ENCODE measurements around the gene PHKG2. TPM values are rescaled to one million over a fixed set of nuclear protein-coding genes. Genes with fewer than 3 reads are reported as not detected.

Gene PHKG2
- total RNA-seq, 1 donor from 2014 or later: 3.7 TPM

GRCh38 chr16:30787613-30788378, 39.6 kb downstream of the PHKG2 start:
- H3K9ac ChIP-seq (ENCODE audit: low read depth in 1 of 3, low read length in 3 of 3): peak overlapping the region; percentile 90 to 96 (median 93)
- H3K9me3 ChIP-seq (ENCODE audit: control insufficient read depth in 3 of 3, low read length in 3 of 3): no peaks in the 10 kb centered on the region
- H3K36me3 ChIP-seq (ENCODE audit: control insufficient read depth in 3 of 3, insufficient read depth in 3 of 3, low read length in 3 of 3): peaks cover 5 to 15% (median 8%) of the 10 kb centered on the region in 3 donors
- peak overlapping the region; percentile 75 for H3K27ac ChIP-seq (ENCODE audit: low read depth, low read length)
- peak overlapping the region; percentile 89 to 95 (median 94) for H3K4me3 ChIP-seq (ENCODE audit: low read length in 3 of 3)
- peaks cover 21 to 27% (median 21%) of the 10 kb centered on the region in 3 donors for H3K4me1 ChIP-seq (ENCODE audit: control insufficient read depth in 3 of 3, insufficient read depth in 3 of 3, low read length in 3 of 3)
- H3K27me3 ChIP-seq (ENCODE audit: control insufficient read depth in 3 of 3, insufficient read depth in 3 of 3, low read length in 3 of 3): no peaks in the 10 kb centered on the region

- Histone ChIP-seq H3K27me3 (ENCODE audit: control insufficient read depth in 3 of 3, insufficient read depth in 3 of 3, low read length in 3 of 3) (no peaks in the 10 kb centered on the region), H3K9ac (ENCODE audit: low read depth in 1 of 3, low read length in 3 of 3) (no peak overlapping the region), H3K36me3 (ENCODE audit: control insufficient read depth in 3 of 3, insufficient read depth in 3 of 3, low read length in 3 of 3) (no peaks in the 10 kb centered on the region), H3K9me3 (ENCODE audit: control insufficient read depth in 3 of 3, low read length in 3 of 3) (no peaks in the 10 kb centered on the region), H3K27ac (ENCODE audit: low read depth, low read length) (no peak overlapping the region), H3K4me1 (ENCODE audit: control insufficient read depth in 3 of 3, insufficient read depth in 3 of 3, low read length in 3 of 3) (peaks cover 0 to 3% (median 0%) of the 10 kb centered on the region in 3 donors), H3K4me3 (ENCODE audit: low read length in 3 of 3) (no peak overlapping the region)
Observed at GRCh38 chr16:30793508-30794069, 45.4 kb downstream of the PHKG2 start.

- Histone ChIP-seq H3K9me3 (ENCODE audit: control insufficient read depth in 3 of 3, low read length in 3 of 3) (no peaks in the 10 kb centered on the region), H3K36me3 (ENCODE audit: control insufficient read depth in 3 of 3, insufficient read depth in 3 of 3, low read length in 3 of 3) (no peaks in the 10 kb centered on the region), H3K4me1 (ENCODE audit: control insufficient read depth in 3 of 3, insufficient read depth in 3 of 3, low read length in 3 of 3) (peaks cover 0 to 3% (median 0%) of the 10 kb centered on the region in 3 donors), H3K27ac (ENCODE audit: low read depth, low read length) (no peak overlapping the region), H3K4me3 (ENCODE audit: low read length in 3 of 3) (no peak overlapping the region), H3K9ac (ENCODE audit: low read depth in 1 of 3, low read length in 3 of 3) (no peak overlapping the region), H3K27me3 (ENCODE audit: control insufficient read depth in 3 of 3, insufficient read depth in 3 of 3, low read length in 3 of 3) (no peaks in the 10 kb centered on the region)
Observed at GRCh38 chr16:30794634-30795033, 46.4 kb downstream of the PHKG2 start.

- H3K36me3 ChIP-seq (ENCODE audit: control insufficient read depth in 3 of 3, insufficient read depth in 3 of 3, low read length in 3 of 3): no peaks in the 10 kb centered on the region
- H3K4me3 ChIP-seq (ENCODE audit: low read length in 3 of 3): no peak overlapping the region
- peaks cover 0 to 3% (median 0%) of the 10 kb centered on the region in 3 donors for H3K4me1 ChIP-seq (ENCODE audit: control insufficient read depth in 3 of 3, insufficient read depth in 3 of 3, low read length in 3 of 3)
- no peak overlapping the region for H3K9ac ChIP-seq (ENCODE audit: low read depth in 1 of 3, low read length in 3 of 3)
- H3K27me3 ChIP-seq (ENCODE audit: control insufficient read depth in 3 of 3, insufficient read depth in 3 of 3, low read length in 3 of 3): no peaks in the 10 kb centered on the region
- no peaks in the 10 kb centered on the region for H3K9me3 ChIP-seq (ENCODE audit: control insufficient read depth in 3 of 3, low read length in 3 of 3)
- H3K27ac ChIP-seq (ENCODE audit: low read depth, low read length): no peak overlapping the region
Observed at GRCh38 chr16:30797670-30798309, 49.6 kb downstream of the PHKG2 start.

Small RNA genes within 50 kb of the gene (small RNA-seq; reads per million reads assigned to genes)
- not detected for gene RNU6-1043P
- 0.95 reads per million, percentile 77 among the genes with 10 or more reads in this experiment for gene SNORA30

Other genes starting within 250 kb of the PHKG2 start
- 23.5 TPM for gene ZNF768, start 221.9 kb upstream of the PHKG2 start, total RNA-seq
- gene ZNF747, start 213.6 kb upstream of the PHKG2 start, total RNA-seq: 8.4 TPM
- 3.7 TPM for gene ZNF764, start 190.1 kb upstream of the PHKG2 start, total RNA-seq
- 5.7 TPM for gene ZNF688, start 176.7 kb upstream of the PHKG2 start, total RNA-seq
- 10.4 TPM for gene ZNF785, start 162.7 kb upstream of the PHKG2 start, total RNA-seq
- gene ZNF689, start 138.0 kb upstream of the PHKG2 start, total RNA-seq: 4.7 TPM
- gene PRR14, start 97.5 kb upstream of the PHKG2 start, total RNA-seq: 6.8 TPM
- gene FBRS, start 90.0 kb upstream of the PHKG2 start, total RNA-seq: 7.3 TPM
- 17.2 TPM for gene SRCAP, start 49.3 kb upstream of the PHKG2 start, total RNA-seq
- gene CFAP119, start 13.6 kb downstream of the PHKG2 start, total RNA-seq: 1.6 TPM
- 50.6 TPM for gene RNF40, start 13.9 kb downstream of the PHKG2 start, total RNA-seq
- 5.7 TPM for gene ZNF629, start 38.8 kb downstream of the PHKG2 start, total RNA-seq
- gene BCL7C, start 145.7 kb downstream of the PHKG2 start, total RNA-seq: 29.7 TPM
- 0.52 TPM for gene CTF1, start 148.2 kb downstream of the PHKG2 start, total RNA-seq
- 5.2 TPM for gene FBXL19, start 175.1 kb downstream of the PHKG2 start, total RNA-seq
- gene ORAI3, start 200.6 kb downstream of the PHKG2 start, total RNA-seq: 9.4 TPM
- gene SETD1A, start 209.3 kb downstream of the PHKG2 start, total RNA-seq: 3.7 TPM
- gene HSD3B7, start 236.8 kb downstream of the PHKG2 start, total RNA-seq: 12.5 TPM